SKM-1 (cell line): Measurements from ENCODE around the gene COPZ1.

Experiments used
- DNase-seq: peaks from one replicate; lab custom pipeline; 2025; ENCODE audit not compliant: unreplicated experiment; lab: John Stamatoyannopoulos, UW

COPZ1 gene

DNA sequence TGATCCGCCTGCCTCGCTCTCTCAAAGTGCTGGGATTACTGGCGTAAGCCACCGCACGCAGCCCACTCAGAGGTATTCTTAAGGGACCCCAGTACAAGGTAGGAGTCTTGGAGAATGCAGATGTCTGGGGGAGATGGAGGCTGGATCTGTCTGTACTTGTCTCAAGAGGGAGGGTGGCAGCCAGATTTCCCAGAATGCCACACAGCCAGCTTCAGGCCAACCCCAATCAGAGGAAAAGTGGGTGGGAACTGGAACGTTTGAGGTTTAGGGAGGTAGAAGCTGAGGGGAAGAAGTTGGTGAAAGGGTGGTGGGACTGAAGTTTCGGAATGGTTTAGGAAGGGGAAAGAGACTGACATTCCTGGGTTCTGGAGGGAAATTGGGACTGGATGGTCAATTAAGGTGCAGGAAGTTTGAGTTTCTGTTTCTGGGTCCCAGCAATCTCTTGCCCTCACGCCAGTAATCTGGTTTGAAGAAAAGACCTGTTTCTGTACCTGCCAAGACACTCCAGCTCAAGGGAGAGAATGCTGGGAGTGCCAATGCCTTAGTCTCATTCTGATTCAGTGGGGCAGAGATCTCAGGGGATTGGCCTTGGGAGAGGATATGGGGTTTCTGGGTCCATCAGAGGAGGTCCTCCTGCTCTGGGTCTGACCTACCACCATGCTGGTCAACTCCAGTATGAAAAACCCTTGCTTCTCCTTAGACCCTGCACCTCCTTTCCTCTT lies 67.7 kb downstream of the COPZ1 start:
- DNase-seq: no peak

DNA sequence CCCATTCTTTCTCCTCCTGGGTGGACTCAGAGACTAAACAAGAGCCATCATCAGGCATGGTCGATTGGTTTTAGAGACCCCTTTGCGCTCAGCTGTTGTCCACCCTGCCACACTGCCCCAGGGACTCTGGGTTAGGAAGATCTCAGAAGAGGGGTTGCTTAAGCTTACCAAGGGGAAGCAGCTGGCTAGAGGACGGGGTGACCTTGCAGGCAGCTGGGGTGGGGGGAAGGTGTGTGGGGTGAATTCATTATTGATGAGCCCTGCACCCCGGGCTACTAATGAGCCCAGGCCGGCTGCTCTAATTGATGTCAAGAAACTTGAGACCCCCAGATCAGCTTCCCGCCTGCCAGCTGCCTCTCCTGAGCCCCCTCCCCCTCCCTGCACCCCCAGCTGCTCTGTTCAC lies 68.3 kb downstream of the COPZ1 start:
- no peak for DNase-seq

DNA sequence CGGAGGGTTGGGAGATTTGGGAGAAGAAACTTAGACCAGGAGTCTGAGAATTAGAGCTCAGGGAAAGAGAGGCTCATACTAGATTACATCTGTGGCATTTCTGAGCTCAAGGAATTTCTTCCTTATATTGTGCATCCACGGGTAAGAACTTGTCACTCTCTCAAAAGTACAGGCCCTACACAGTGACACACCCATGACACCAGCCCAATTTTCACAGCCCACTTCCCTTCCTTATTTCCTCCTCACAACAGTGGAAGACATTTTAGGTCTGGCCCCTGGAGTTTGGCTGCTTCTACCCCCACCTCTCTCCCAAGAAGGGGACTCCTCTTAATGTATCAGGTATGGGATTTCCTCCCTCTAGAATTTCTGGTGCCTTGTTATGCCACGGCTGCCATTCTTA lies 68.8 kb downstream of the COPZ1 start:
- DNase-seq: no peak

DNA sequence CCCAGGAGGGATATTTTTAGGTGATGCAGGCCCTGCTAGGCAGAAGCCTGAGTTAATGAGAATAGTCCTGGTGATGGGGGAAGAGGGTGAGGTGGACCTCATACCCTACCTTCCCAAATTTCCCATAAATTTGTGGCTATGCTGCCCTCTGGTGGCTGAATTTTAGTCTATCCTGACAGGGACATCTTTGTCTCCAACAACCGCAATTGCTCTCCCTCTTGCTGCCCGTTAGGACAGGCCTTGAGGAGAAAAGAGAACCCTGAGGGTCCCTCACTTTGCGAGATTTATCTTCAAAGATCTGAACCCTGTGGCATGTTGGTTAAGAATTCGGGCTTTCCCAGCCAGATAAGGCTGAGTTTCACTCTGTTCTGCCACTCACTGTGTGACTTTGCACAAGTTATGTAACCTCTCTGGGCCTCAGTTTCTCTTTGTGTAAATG lies 69.4 kb downstream of the COPZ1 start:
- DNase-seq: no peak

DNA sequence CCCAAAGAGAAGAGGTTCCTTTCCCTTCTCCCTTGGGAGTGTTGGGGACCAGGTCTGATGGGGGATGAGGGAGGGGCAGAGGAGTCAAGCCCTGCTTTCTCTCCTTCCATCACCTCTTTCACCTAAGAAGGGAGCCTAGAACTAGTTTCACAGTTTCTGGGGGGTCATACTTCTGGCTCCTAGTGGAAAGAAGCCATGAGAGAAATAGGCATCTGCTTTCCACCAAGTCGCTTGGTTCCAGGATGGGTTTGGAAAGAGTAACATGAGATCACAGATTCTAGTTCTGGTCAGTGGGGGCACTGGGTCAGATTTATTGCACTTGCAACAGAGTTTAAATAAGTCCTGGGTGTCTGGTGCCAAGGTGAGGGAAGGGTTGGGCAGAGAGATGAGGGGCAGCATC lies 70.1 kb downstream of the COPZ1 start:
- DNase-seq: no peak

DNA sequence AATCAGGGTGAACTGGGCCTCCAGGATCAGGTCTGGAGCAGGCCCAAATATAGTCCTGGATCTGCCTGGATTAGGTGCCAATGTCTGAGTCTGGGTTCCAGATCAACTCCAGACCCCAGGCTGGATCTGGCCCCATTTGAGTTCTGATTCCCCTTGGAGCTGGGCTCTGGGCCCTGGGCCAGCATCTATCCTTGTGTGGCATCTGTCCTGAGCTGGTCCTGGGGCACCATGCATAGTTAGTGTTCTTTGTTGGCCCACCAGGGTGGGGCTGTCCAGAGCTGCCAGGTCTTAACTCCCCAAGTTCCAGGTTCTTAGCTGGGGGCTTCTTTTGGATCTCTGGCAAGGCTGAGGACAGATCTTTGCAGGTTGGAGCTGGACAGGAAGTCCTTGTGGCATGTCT lies 70.6 kb downstream of the COPZ1 start:
- DNase-seq: no peak

DNA sequence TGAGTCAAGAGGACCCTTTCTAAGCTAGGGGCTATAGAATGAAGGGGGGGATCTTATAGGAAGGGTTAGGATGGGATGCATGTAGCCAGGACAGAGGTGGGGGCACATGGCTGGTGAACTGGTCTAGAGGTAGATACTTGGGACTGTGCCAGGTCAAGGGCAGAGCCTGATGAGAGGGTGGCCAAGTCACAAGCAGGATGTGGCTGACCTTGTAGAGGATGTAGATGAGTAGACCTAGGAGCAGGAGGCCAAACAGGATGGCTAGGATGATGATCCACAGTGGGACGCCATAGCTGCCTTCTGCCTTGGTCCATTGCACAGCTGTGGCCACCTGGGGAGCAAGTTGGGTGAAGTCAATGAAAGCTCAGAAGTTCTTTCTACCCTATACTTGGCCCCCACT lies 72.2 kb downstream of the COPZ1 start:
- DNase-seq: no peak

DNA sequence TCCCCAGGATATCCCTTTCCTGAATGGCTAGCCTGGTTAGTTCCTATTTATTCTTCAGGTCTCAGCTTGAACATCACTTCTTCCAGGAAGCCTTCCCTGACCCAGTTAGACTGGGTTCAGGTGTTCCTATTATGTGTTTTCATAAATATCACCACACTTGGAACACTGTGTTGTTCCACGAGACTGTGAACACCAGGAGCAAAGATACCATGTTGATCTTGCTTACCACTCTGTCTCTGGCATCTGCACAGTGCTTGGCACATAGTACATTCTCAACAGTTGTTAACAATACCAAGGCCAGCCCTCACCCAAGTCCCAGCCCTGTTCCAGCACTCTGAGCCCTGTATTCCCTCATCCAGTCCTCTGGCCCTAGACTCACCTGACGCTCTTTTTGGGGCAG lies 73.3 kb downstream of the COPZ1 start:
- DNase-seq: no peak

DNA sequence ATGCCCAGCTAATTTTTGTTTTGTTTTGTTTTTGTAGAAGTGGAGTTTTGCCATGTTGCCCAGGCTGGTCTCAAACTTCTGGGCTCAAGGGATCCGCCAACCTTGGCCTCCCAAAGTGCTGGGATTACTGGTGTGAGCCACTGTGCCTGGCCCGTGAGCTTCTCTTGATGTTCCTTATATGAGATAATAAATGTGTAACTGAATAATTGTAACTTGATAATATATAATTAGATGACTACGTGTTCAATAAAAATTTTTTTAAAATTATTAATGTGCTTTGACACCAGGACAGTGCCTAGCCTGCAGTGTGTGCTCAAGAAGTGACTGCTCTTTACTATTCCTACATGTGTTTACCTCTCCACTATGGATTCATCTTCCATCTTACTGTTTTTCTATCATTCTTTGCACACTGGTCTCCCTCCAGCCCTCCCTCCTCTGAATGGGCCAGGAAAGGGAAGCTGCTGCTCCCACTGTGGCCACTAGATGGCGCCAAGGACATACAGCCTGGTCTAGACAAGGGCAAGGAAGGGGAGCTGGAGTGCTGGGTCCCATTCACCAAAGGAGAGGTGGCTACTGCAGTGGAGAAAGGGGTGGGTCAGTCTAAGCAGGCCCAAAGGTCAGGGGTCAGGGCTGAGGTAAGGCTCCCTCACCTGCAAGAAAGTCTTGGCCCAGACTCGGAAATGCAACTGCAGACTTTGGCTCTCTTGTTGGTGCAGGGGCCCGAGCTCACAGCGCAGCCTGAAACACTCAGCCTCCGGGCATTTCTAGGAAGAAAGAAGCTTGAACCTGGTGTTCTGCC lies 74.3 kb downstream of the COPZ1 start:
- DNase-seq: peak; percentile 31

DNA sequence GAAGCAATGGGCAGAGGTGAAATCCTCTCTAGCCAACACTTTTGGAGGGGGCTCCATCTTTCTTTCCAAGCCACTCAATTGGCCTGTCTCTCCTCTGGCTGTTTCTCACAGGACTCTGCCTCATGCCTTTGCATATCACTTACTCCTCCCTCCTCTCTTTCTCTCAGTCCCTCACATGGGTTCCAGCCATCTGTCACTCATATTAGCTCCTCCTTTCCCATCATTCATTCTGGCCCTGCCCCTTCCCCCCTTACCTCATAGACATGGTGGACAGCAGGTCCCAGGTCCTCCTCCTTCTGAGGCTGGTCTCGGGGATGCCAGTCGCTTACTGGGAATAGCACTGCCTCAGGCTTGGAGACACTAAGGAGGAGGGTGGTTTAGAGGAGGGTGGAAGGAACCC lies 76.2 kb downstream of the COPZ1 start:
- no peak for DNase-seq
